Measurements from ENCODE around the gene GPC3.

DNA sequence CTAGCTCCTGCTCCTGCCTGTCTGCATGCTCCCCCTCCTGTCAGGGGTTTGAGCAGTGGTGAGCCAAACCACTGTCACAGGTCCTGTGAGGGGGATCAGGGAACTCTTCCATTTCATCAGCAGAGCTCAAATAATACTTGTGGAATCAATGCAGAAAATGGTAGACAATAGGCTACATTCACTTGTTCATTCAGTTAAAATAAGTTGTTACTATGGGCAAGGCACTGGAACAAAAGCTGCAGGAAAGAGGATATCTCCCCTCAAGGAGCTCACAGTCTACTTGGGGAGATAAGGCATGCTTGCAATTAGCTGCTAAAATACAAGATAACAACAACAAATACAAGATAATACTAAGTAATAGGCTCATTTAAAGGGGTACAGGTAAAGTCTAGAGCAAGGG is 117.1 kb downstream of the GPC3 start:
- TF ChIP-seq CTCF (IDR thresholded peaks at IDR 0.05) (no peak), ZFX (IDR thresholded peaks at IDR 0.05; ENCODE audit: borderline replicate concordance) (no peak)
